Nephron progenitor cell (in vitro differentiated cells): ENCODE measurements around the gene PTPA.

ENCODE experiments used
- DNase-seq: peaks from one replicate; pipeline ENCODE4 v3.0.0; 2021
- H3K27ac Mint-ChIP-seq: 2 replicates; pipeline ENCODE4 v1.8.0; 2021; ENCODE audit warnings: mild to moderate bottlenecking, moderate library complexity, mixed read lengths
- H3K27me3 Mint-ChIP-seq: 2 replicates; pipeline ENCODE4 v1.8.0; 2021; ENCODE audit warnings: mild to moderate bottlenecking, low read depth, mixed read lengths; ENCODE audit not compliant: poor library complexity
- H3K36me3 Mint-ChIP-seq: 2 replicates; pipeline ENCODE4 v1.8.0; 2021; ENCODE audit warnings: low read depth, mixed read lengths
- H3K4me1 Mint-ChIP-seq: 2 replicates; pipeline ENCODE4 v1.8.0; 2021; ENCODE audit warnings: mixed read lengths
- H3K4me3 Mint-ChIP-seq: 2 replicates; pipeline ENCODE4 v1.8.0; 2021; ENCODE audit warnings: mild to moderate bottlenecking, moderate library complexity, mixed read lengths
- H3K9me3 Mint-ChIP-seq: 2 replicates; pipeline ENCODE4 v1.8.0; 2021; ENCODE audit warnings: mild to moderate bottlenecking, moderate library complexity, mixed read lengths
- CTCF ChIP-seq: fragments of 200-600 bp; sonication (generic); IDR thresholded peaks from 2 replicates; pipeline ENCODE4 v1.5.0; 2021; ENCODE audit warnings: antibody characterized with exemption

PTPA gene

GRCh38 chr9:129149442-129149841 lies 38.2 kb downstream of the PTPA start:
- H3K4me3 Mint-ChIP-seq: no peak overlapping the region
- DNase-seq: no peak
- H3K27ac Mint-ChIP-seq: peak overlapping the region; percentile 33
- no peaks in the 10 kb centered on the region for H3K9me3 Mint-ChIP-seq
- TF ChIP-seq CTCF: no peak
- H3K36me3 Mint-ChIP-seq: peaks cover 16% of the 10 kb centered on the region
- H3K4me1 Mint-ChIP-seq: peaks cover 42% of the 10 kb centered on the region
- peaks cover 3% of the 10 kb centered on the region for H3K27me3 Mint-ChIP-seq

GRCh38 chr9:129150122-129150521 lies 38.9 kb downstream of the PTPA start:
- Mint-ChIP-seq H3K9me3 (no peaks in the 10 kb centered on the region), H3K4me1 (peaks cover 39% of the 10 kb centered on the region), H3K27me3 (peaks cover 3% of the 10 kb centered on the region), H3K4me3 (no peak overlapping the region), H3K27ac (peak overlapping the region; percentile 33), H3K36me3 (peaks cover 16% of the 10 kb centered on the region)
- no peak for TF ChIP-seq CTCF
- no peak for DNase-seq

GRCh38 chr9:129150672-129151211 lies 39.5 kb downstream of the PTPA start:
- H3K27ac Mint-ChIP-seq: no peak overlapping the region
- TF ChIP-seq CTCF: no peak
- no peak for DNase-seq
- no peaks in the 10 kb centered on the region for H3K9me3 Mint-ChIP-seq
- peaks cover 3% of the 10 kb centered on the region for H3K27me3 Mint-ChIP-seq
- H3K4me1 Mint-ChIP-seq: peaks cover 33% of the 10 kb centered on the region
- no peak overlapping the region for H3K4me3 Mint-ChIP-seq
- H3K36me3 Mint-ChIP-seq: peaks cover 21% of the 10 kb centered on the region

GRCh38 chr9:129151469-129151868 lies 40.3 kb downstream of the PTPA start:
- H3K27ac Mint-ChIP-seq: peak overlapping the region; percentile 81
- DNase-seq: no peak
- H3K36me3 Mint-ChIP-seq: peaks cover 22% of the 10 kb centered on the region
- peaks cover 3% of the 10 kb centered on the region for H3K27me3 Mint-ChIP-seq
- TF ChIP-seq CTCF: no peak
- no peak overlapping the region for H3K4me3 Mint-ChIP-seq
- H3K4me1 Mint-ChIP-seq: peaks cover 26% of the 10 kb centered on the region
- no peaks in the 10 kb centered on the region for H3K9me3 Mint-ChIP-seq

GRCh38 chr9:129154866-129155477 lies 43.8 kb downstream of the PTPA start:
- Mint-ChIP-seq H3K27me3 (peaks cover 3% of the 10 kb centered on the region), H3K36me3 (peaks cover 27% of the 10 kb centered on the region), H3K4me1 (no peaks in the 10 kb centered on the region), H3K27ac (no peak overlapping the region), H3K9me3 (no peaks in the 10 kb centered on the region), H3K4me3 (no peak overlapping the region)
- TF ChIP-seq CTCF: no peak
- no peak for DNase-seq

GRCh38 chr9:129156163-129156562 lies 44.9 kb downstream of the PTPA start:
- Mint-ChIP-seq H3K4me1 (no peaks in the 10 kb centered on the region), H3K4me3 (no peak overlapping the region), H3K36me3 (peaks cover 31% of the 10 kb centered on the region), H3K27me3 (peaks cover 4% of the 10 kb centered on the region), H3K9me3 (peaks cover under 1% of the 10 kb centered on the region), H3K27ac (no peak overlapping the region)
- no peak for TF ChIP-seq CTCF
- DNase-seq: no peak
